SKM-1 treated with dmso at 0.1 percent for 144 hours (cell line): ENCODE data around the gene GRIK3.

Experiments used
- DNase-seq: peaks from one replicate; lab custom pipeline; 2025; ENCODE audit not compliant: unreplicated experiment; lab: John Stamatoyannopoulos, UW

GRIK3 gene

DNA sequence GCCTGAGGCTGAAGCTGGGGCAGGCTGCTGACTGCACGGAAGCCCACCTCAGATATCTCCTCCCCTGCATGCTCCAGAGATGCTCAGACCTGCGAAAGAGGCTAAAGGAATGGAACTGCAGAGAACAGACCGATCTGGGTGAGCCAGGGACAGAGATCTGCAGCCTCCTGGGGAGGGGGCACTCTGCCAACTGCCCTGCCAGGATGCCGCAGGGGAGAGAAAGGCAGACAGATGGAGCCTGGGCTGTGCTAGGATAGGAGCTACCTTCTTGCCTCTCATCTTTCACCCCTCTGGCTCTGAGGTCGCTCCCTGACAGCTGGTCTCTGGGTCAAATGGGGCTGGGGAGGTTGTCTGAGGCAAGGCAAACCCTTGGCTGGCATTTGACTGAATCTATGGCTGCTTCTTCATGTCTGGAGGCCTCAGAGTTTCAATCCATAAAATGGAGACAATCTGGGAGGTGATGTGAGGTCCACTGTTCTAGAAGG lies 238.2 kb downstream of the GRIK3 start:
- DNase-seq = no peak

- no peak for DNase-seq
Observed at GRCh38 chr1:36794460-36794859, 239.9 kb downstream of the GRIK3 start.

DNA sequence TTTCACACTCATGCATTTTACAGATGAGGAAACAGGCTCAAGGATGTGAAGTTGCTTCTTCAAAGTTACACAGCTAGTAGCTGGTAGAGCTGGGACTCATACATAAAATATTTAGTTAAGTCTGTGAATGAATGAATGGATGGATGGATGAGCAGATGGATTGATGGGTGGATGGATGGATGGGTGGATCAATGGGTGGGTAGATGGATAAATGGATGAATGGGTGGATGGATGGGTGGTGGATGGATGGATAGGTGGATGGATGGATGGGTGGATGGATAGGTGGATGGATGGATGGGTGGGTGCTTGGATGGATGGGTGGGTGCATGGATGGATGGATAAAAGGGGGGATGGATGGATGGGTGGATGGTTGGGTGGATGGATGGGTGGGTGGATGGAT lies 240.9 kb downstream of the GRIK3 start:
- no peak for DNase-seq

GRCh38 chr1:36792292-36792691 lies 242.0 kb downstream of the GRIK3 start:
- no peak for DNase-seq

GRCh38 chr1:36790191-36790590 lies 244.1 kb downstream of the GRIK3 start:
- DNase-seq = no peak

DNA sequence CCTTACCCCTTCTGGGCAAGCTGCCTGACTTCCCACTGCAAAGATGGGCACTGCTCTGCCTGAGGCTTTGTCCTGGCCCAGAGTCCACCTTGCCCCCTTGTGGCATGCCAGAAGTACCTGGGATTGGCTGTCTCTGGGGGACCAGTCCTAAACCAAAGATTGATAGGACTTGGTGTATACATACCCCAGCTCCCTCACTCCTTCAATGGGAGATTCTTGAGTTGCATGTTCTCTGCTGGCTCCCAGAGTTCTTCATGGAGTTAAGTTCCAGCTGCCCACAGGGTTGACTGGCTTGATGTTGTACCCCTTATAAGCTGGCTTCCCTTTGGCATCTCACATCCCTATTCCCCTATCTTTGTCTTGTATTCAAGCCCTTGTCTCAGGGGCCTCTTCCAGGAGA lies 244.8 kb downstream of the GRIK3 start:
- no peak for DNase-seq

- no peak for DNase-seq
Observed at GRCh38 chr1:36787312-36787913, 246.9 kb downstream of the GRIK3 start.

- no peak for DNase-seq
Observed at GRCh38 chr1:36786425-36786824, 247.9 kb downstream of the GRIK3 start.

- no peak for DNase-seq
Observed at GRCh38 chr1:36784147-36784859, 250.0 kb downstream of the GRIK3 start.

- DNase-seq = no peak
Observed at GRCh38 chr1:36783475-36783874, 250.8 kb downstream of the GRIK3 start.

GRCh38 chr1:36782785-36783184 lies 251.5 kb downstream of the GRIK3 start:
- DNase-seq = no peak

DNA sequence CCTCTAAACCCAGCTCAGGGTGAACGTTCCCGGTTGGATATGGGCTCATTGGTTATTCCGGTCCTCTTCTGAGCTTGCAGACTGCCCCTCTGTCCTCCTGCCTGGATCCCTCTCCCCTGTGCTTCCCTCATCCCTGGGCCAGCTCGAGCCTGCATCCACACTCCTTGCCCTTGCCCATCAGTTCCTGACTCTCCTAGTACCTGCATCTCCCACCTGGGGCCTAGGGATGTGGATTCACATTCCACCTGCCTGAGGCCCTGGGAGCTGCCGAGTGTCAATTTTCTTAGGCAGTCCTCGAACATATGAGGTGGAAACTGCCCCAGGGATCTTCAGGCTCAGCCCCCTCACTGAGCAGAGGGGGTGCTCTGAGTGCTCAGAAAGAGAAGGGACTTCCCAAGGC lies 252.2 kb downstream of the GRIK3 start:
- no peak for DNase-seq

- no peak for DNase-seq
Observed at GRCh38 chr1:36781098-36781497, 253.2 kb downstream of the GRIK3 start.

DNA sequence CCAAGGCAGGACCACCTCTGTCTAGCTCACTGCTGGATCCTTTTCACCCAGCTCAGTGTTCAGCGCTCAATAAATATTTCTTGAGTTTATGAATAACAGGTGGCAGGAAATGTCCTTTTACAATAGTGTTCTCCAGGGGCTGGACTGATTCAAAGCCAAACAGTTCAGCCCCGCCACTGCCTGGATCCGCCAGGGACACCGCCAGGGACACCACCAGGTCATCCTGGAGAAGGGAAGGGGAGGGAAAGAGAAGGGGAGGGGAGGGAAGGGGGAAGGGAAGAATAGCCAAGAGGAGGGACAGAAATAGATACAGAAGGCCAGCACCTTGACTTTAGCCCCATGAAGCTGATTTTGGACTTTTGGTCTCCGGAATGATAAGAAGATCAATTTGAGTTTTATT lies 255.6 kb downstream of the GRIK3 start:
- DNase-seq = no peak

- DNase-seq = no peak
Observed at GRCh38 chr1:36776948-36777831, 257.1 kb downstream of the GRIK3 start.

GRCh38 chr1:36776256-36776655 lies 258.1 kb downstream of the GRIK3 start:
- DNase-seq = no peak

- no peak for DNase-seq
Observed at GRCh38 chr1:36775716-36776115, 258.6 kb downstream of the GRIK3 start.

GRCh38 chr1:36773827-36774541 lies 260.3 kb downstream of the GRIK3 start:
- no peak for DNase-seq

DNA sequence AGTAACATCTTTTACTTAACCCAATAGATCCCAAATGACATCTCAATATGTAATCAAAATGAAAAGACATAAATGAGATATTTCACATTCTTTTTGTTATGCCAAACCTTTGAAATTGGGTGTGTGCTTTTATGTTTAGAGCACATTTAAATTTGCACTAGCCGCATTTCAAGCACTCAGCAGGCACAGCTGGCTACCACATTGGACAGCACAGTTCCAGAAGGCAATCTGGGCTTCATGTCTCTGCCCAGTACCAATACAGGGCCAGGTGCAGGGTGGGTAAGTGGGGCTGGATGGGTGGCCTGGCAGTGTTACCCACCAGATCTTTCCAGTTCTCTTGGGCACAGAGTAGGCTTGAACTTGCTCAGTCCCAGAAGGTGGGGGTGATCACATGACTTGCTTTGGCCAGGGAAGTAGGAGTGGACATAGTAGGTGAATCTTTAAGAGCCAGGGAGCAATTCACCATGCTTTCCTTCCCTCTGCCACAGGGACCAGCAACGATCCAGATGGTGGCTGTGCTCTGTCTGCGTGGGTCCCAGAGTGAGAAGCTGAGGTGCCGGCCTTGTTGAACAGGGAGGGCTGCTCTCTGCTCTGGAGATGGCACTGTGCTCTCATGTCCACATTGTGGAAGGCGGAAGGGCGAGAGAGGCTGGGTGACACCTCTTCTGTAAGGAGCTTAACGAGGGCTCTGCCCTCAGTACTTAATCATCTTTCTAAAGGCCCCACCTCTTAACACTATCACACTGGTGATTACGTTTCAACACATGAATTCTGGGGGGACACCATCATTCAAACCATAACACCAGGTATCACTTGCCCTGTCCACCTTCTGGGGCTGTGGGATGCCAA lies 261.4 kb downstream of the GRIK3 start:
- DNase-seq = no peak

GRCh38 chr1:36771660-36772284 lies 262.5 kb downstream of the GRIK3 start:
- DNase-seq = no peak
